AG10803 (cell line): ENCODE data around the gene SPATA31D1.

Experiments
- DNase-seq: peaks from one replicate; pipeline ENCODE4 v3.0.0; 2010; ENCODE audit warnings: low read depth
- H3K4me3 ChIP-seq: 2 replicates; pipeline ENCODE4 v1.5.1; 2011; ENCODE audit warnings: mild to moderate bottlenecking, low read length, control low read depth
- TF ChIP-seq, protein P1 (sequence below): conservative IDR thresholded peaks from 2 replicates; pipeline ENCODE4 v1.5.1; 2011; ENCODE audit warnings: mild to moderate bottlenecking, low read length, control low read depth, inconsistent platforms

Gene SPATA31D1

DNA sequence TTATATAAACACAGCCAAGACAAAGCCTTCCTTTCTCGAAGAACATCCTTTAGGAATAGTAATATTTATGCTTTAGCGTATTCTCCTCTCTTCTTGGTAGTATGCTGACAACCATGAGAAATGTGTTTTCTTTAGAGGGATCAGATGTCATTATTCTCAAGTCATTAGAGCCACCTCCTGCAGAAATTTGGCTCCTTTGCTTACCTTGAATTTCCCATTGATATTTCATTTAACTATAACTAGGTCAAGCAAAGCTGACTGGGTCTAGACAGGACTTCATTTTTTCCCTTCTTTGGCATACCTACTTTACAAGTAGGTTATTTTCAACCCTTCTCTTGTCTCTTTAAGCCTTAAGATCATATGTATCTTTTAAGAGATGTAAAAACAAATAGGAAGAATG, 50.3 kb downstream of the SPATA31D1 start:
- TF ChIP-seq, protein P1, sequence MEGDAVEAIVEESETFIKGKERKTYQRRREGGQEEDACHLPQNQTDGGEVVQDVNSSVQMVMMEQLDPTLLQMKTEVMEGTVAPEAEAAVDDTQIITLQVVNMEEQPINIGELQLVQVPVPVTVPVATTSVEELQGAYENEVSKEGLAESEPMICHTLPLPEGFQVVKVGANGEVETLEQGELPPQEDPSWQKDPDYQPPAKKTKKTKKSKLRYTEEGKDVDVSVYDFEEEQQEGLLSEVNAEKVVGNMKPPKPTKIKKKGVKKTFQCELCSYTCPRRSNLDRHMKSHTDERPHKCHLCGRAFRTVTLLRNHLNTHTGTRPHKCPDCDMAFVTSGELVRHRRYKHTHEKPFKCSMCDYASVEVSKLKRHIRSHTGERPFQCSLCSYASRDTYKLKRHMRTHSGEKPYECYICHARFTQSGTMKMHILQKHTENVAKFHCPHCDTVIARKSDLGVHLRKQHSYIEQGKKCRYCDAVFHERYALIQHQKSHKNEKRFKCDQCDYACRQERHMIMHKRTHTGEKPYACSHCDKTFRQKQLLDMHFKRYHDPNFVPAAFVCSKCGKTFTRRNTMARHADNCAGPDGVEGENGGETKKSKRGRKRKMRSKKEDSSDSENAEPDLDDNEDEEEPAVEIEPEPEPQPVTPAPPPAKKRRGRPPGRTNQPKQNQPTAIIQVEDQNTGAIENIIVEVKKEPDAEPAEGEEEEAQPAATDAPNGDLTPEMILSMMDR, result no peak
- H3K4me3 ChIP-seq, result no peak overlapping the region
- no peak for DNase-seq
